Cardiac muscle cell (in vitro differentiated cells and primary cell): ENCODE results near the gene VSIG10. TPM values are rescaled to one million over a fixed set of nuclear protein-coding genes. Genes with fewer than 3 reads are reported as not detected.

Source experiments
- DNase-seq, 2 donors: peaks; one replicate each; pipeline versions ENCODE4 v3.0.0 to v3.0.0-alpha.2; 2010 to 2017; ENCODE audit warnings: low read depth in 1 of 2, low spot score in 1 of 2
- H3K27ac ChIP-seq: fragments of 200-600 bp; sonication (generic); 2 replicates; pipeline ENCODE4 v1.5.1; 2016
- H3K27me3 ChIP-seq: fragments of 200-600 bp; sonication (generic); 2 replicates; pipeline ENCODE4 v1.6.0; 2016; ENCODE audit warnings: control low read depth
- H3K36me3 ChIP-seq: fragments of 200-600 bp; sonication (generic); 2 replicates; pipeline ENCODE4 v1.5.1; 2016; ENCODE audit warnings: control low read depth
- H3K4me1 ChIP-seq: fragments of 200-600 bp; sonication (generic); 2 replicates; pipeline ENCODE4 v1.8.1; 2017; ENCODE audit warnings: low read depth, mild to moderate bottlenecking, mixed run types
- H3K4me3 ChIP-seq: fragments of 200-600 bp; sonication (generic); 2 replicates; pipeline ENCODE4 v1.5.1; 2016; ENCODE audit warnings: mild to moderate bottlenecking
- H3K9me3 ChIP-seq: fragments of 200-600 bp; sonication (generic); 2 replicates; pipeline ENCODE4 v1.5.1; 2017; ENCODE audit warnings: low read depth, mild to moderate bottlenecking, control low read depth
- CTCF ChIP-seq: IDR thresholded peaks from 2 replicates; pipeline ENCODE4 v1.5.1; 2012; ENCODE audit warnings: low read depth, mild to moderate bottlenecking, low read length
- polyA plus RNA-seq: library from polyadenylated mRNA; unstranded; fragments of >200 nt; fragmentation: Nextera tagmentation; extraction: Ambion mirVana; gene quantifications from 2 replicates; pipeline ENCODE4 v1.2.1, GENCODE V29; 2016
- total RNA-seq: library from RNA; depleted of rRNA; stranded (reverse); fragments of >200 nt; gene quantifications from 2 replicates; pipeline ENCODE4 v1.2.3, GENCODE V29; 2016

The VSIG10 gene
- total and polyA plus RNA-seq, 2 experiments from 2014 or later: 7.2 to 10.9 TPM

GRCh38 chr12:118107011-118107410 is 3.2 kb upstream of the VSIG10 start:
- DNase-seq: no peak
- no peaks in the 10 kb centered on the region for H3K36me3 ChIP-seq
- H3K27ac ChIP-seq: no peak overlapping the region
- no peak for TF ChIP-seq CTCF
- no peaks in the 10 kb centered on the region for H3K9me3 ChIP-seq
- no peak overlapping the region for H3K4me3 ChIP-seq
- no peaks in the 10 kb centered on the region for H3K27me3 ChIP-seq
- peaks cover 5% of the 10 kb centered on the region for H3K4me1 ChIP-seq

GRCh38 chr12:118103201-118103600 is 610 bp downstream of the VSIG10 start:
- peak; percentile 16 to 38 for DNase-seq
- Histone ChIP-seq H3K9me3 (no peaks in the 10 kb centered on the region), H3K4me1 (peaks cover 5% of the 10 kb centered on the region), H3K4me3 (peak overlapping the region; percentile 66), H3K27ac (no peak overlapping the region), H3K36me3 (no peaks in the 10 kb centered on the region), H3K27me3 (no peaks in the 10 kb centered on the region)
- TF ChIP-seq CTCF: no peak

GRCh38 chr12:118102609-118103008 is 1.2 kb downstream of the VSIG10 start:
- TF ChIP-seq CTCF: no peak
- DNase-seq: no peak
- Histone ChIP-seq H3K36me3 (no peaks in the 10 kb centered on the region), H3K9me3 (no peaks in the 10 kb centered on the region), H3K27ac (no peak overlapping the region), H3K4me1 (peaks cover 5% of the 10 kb centered on the region), H3K27me3 (no peaks in the 10 kb centered on the region), H3K4me3 (peak overlapping the region; percentile 66)

- no peak for DNase-seq
- Histone ChIP-seq H3K4me3 (no peak overlapping the region), H3K27ac (no peak overlapping the region), H3K9me3 (no peaks in the 10 kb centered on the region), H3K27me3 (no peaks in the 10 kb centered on the region), H3K4me1 (peaks cover 5% of the 10 kb centered on the region), H3K36me3 (no peaks in the 10 kb centered on the region)
- no peak for TF ChIP-seq CTCF
These were observed 1.7 kb downstream of the VSIG10 start for GRCh38 chr12:118102070-118102469.

- Histone ChIP-seq H3K9me3 (no peaks in the 10 kb centered on the region), H3K27me3 (no peaks in the 10 kb centered on the region), H3K4me3 (no peak overlapping the region), H3K36me3 (no peaks in the 10 kb centered on the region), H3K27ac (no peak overlapping the region), H3K4me1 (peaks cover 5% of the 10 kb centered on the region)
- no peak for TF ChIP-seq CTCF
- DNase-seq: no peak
These were observed 2.8 kb downstream of the VSIG10 start for GRCh38 chr12:118101051-118101450.
